Measurements from ENCODE around the gene FRMD6.
"Not testable (repeated sequence)": the region's sequence is repeated elsewhere in the genome, so short reads cannot be mapped to it uniquely, and the experiment has no call there.

FRMD6 gene

GRCh38 chr14:51630987-51631386 is 20.7 kb upstream of the FRMD6 start:
- no peak for DNase-seq

- not testable (repeated sequence) for DNase-seq
These were observed 18.4 kb upstream of the FRMD6 start for GRCh38 chr14:51633298-51633697.

GRCh38 chr14:51636109-51636508 is 15.6 kb upstream of the FRMD6 start:
- DNase-seq, result no peak

GRCh38 chr14:51638071-51638944 is 13.4 kb upstream of the FRMD6 start:
- no peak for DNase-seq

GRCh38 chr14:51639668-51640316 is 11.9 kb upstream of the FRMD6 start:
- DNase-seq, result no peak

- DNase-seq, result no peak
These were observed 8.6 kb upstream of the FRMD6 start for GRCh38 chr14:51643140-51643539.

- DNase-seq, result no peak
These were observed 7.3 kb upstream of the FRMD6 start for GRCh38 chr14:51644217-51644933.

- DNase-seq, result no peak
These were observed 3.4 kb upstream of the FRMD6 start for GRCh38 chr14:51648296-51648695.

- DNase-seq, result peak in 2 of 4 experiments; percentile 4 to 14
These were observed 858 bp upstream of the FRMD6 start for GRCh38 chr14:51650716-51651387.

GRCh38 chr14:51652168-51653078 is 713 bp downstream of the FRMD6 start:
- no peak for DNase-seq

- DNase-seq, result peak in 2 of 4 experiments; percentile 17 to 21
These were observed 1.5 kb downstream of the FRMD6 start for GRCh38 chr14:51653079-51653774.

GRCh38 chr14:51653775-51654532 is 2.2 kb downstream of the FRMD6 start:
- DNase-seq, result no peak

- no peak for DNase-seq
These were observed 2.8 kb downstream of the FRMD6 start for GRCh38 chr14:51654533-51654845.

GRCh38 chr14:51657762-51658161 is 6.1 kb downstream of the FRMD6 start:
- DNase-seq, result no peak

GRCh38 chr14:51658441-51659173 is 6.9 kb downstream of the FRMD6 start:
- no peak for DNase-seq

- no peak for DNase-seq
These were observed 9.0 kb downstream of the FRMD6 start for GRCh38 chr14:51660741-51661140.

GRCh38 chr14:51661504-51661903 is 9.8 kb downstream of the FRMD6 start:
- DNase-seq, result no peak

- no peak for DNase-seq
These were observed 12.1 kb downstream of the FRMD6 start for GRCh38 chr14:51663783-51664326.

GRCh38 chr14:51666070-51666469 is 14.4 kb downstream of the FRMD6 start:
- DNase-seq, result no peak
